ENCODE results near the gene CHPF2.

The CHPF2 gene

DNA sequence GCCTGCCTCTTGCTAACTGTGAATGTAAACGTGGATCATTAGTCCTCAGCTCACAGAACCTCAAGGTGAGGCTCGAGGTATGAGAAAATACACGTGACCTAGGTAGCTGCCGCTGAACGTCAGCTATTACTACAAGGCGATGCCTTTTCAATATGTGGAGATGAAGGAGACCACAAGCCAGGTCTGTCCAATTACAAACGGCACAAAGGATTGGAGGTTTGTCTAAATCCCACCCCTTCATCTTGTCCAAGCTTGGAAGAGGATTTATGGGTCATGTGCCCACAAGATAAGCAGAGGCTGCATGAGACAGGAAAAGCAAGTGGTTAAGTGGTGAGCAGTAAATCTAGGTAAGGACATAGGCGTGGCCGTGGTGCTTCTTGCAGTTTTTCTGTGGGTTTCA, 25.4 kb upstream of the CHPF2 start:
- DNase-seq = peak; percentile 22 to 67

DNA sequence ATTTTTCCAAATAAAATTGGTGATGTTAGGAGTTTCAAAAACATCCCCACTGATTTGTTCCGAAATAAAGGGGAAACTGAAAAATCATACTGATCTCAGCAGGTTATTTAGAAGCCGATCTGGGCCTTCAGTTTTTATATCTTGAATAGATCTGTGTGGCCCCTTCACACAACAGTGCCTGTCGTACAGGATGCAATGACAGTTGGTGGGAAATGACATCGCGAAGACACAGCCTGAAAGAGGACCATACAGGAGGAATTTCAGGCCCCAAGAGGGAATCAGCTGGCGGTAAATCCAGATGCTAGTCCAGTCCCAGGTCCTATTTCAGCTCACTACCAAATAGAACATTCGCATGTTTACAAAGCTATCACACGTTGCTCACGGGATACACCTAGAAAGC, 25.0 kb upstream of the CHPF2 start:
- peak in 1 of 2 donors; percentile 17 for DNase-seq

- no peak for DNase-seq
Measured at GRCh38 chr7:151207804-151208203, 24.5 kb upstream of the CHPF2 start.

DNA sequence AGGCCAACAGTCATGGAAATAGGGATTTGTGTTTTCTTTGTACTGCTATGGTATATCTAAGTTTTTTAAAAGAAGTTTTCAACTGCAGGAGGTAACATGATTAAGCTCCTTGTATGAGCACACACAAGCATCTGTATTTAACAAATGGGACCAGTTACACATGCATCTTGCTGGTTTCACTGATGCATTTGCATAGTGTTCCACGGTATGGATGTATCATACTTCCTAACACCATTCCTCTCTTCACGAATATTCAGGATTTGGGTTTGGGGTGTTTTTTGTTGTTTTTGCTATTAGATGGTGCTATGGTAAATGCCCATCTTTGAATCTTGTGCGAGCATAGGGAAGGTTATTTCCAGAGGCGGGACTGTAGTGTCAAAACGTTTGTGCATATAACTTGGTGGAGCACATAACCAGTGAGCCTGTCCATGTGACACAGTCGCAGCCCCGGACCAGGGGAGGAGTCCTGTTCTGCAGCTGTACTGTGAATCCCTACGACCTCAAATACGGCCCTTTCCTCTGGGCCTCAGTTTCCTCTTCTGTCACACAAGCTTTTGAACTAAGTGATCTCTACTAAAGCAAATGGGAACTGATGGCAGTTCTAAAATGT, 23.9 kb upstream of the CHPF2 start:
- no peak for DNase-seq

DNA sequence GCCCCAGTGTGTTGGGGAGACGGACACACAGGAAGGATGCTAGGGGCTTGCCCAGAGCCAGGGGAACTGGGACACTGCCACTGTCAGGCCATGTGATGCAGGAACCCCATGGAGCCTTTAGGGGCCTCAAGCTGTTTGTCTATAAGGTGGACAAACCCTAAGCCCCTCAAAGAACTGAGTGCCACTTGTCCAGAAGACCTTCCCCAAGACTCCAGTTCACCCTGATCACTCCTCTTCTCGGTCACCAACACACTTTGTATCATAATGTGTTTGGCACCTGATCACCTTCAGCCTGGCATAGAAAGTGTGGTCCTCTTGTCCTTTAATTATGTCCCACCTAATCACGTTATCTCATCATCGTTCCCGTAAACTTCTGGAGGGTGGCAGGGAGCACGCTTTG, 22.7 kb upstream of the CHPF2 start:
- DNase-seq = no peak

DNA sequence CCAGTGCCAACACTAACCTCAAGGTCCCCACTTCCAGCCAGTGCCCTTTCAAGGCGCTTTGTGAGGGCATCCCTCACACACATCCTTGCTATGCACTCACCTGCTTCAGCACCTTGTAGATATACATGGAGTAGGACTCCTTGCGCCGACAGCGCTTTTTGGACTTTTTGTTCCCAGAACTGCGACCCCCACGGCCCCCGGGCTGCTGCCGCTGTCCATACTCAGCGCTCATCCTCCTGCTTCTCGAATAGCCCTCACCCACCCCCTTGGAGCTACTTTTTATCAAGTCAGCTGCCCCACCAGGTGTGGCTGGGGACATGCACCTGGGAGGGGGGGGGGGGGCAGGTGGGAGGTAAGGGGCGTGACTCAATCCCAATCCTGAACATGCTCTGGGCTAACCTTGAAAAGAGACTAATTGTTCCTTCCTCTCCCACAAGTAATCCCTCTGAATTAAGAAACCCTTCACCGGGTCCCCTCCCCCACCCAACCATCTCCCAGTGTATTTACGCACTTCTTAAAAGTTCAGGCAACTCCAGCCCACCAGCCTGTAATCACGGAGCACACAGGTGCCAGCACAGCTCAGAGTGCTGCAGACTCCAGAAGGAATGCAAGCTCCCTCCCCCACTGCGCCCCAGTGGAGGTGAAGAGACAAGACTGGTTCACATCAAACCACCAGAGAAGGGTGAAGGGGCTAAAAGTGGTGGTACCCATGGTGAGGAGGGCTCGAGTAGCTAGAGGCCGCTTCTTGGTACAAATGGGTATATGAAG, 22.0 kb upstream of the CHPF2 start, which contains the start of gene H2BK1:
Gene H2BK1, minus strand, starts transcription at position 402 of the 768 bp plus-strand sequence. Its CDS starts 170 bp downstream, at position 232.
- no peak for DNase-seq

DNA sequence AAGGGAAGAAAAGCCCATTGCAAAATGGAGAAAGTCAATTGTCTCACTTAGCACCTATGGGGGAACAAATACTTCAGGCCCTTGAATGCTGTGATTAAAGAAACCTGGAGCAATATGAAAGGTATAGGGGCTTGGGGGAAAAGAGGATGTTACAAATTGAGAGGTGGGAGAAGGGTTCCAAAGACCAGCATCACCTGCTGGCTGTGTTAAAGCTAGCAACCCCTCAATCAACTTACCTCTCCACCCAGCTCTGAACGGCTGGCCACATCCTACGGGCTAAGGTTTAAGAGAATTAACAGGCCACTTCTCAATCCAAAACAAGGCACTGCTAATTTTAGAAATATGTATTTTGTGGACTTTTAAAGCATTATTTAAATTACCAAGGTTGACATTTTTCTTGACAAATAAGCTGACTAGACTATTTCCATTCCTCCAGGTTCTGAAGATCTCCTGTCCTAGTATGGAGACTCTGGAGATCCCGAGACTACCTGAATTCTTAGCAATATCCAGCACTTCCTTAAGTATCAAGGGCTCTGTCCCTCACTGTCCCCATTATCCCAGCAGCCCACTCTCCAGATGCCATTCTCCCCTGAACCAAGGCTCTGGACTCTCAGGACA, 21.0 kb upstream of the CHPF2 start:
- DNase-seq = no peak

DNA sequence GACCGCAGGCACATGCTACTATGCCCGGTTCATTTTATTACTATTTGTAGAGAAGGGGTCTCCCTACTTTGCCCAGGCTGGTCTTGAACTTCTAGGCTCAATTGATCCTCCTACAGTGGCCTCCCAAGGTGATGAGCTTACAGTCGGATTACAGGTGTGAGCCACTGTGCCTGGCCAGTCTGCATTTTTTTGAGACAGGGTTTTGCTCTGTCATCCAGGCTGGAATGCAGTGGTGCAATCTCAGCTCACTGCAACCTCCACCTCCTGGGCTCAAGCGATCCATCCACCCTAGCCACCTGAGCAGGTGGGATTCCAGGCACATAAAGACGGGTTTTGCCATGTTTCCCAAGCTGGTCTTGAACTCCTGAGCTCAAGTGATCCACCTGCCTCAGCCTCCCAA, 19.7 kb upstream of the CHPF2 start:
- DNase-seq = no peak

DNA sequence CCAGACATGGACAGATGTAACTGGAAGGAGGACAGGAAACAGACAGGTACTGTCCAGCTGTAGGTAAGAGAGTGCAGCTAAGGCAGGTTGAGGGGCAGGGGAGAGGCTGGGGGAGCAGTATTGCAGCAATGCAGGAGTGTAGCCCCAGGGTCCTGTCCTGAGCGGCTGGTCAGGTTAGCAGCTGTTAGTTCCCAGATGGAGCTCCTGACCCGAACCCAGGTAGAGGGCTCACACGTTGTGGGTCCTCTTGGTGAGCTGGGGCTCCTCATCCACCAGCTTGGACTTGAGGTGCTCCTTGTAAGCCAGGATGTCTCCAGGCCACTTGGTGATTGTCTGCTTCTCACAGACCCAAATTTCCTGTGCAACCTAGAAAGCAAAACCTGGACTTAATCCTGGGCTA, 18.5 kb upstream of the CHPF2 start:
- DNase-seq = no peak

DNA sequence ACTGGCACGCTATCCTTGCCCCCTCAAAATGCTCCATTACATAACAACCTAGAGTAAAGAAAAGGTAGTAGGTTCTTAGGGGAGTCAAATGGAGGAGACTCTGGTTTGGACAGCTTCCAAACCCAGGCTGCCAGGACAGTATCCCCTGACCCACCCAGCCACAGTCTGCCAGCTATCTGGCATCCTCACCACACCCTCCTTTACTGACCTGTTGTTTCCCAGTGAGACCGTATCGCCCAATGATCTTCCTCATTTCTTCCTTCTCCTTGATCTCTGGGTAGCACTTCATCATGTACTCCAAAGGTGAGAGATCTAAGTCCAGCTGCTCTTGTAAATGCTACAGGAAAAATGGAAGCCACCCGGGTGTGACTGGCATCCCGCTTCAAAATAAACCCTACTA, 16.9 kb upstream of the CHPF2 start:
- DNase-seq = no peak

DNA sequence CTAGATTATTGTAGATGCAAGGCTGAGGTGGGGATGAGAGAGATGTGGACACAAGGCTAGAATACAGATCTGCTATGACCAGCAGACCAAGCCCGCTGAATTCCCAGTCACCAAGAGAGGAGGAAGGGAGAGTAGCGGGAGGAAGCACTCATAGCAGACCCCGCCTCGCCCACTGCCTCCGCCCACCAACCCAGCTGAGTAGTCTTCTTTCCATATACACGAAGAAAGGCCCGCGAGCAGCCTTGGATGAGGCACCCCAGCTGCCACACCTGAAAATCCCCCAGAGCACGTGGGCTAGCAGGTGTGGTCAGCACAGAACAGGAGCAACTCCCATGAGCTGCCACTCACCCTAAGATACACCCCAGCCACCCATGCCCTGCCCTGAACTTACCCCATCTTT, 14.1 kb upstream of the CHPF2 start:
- no peak for DNase-seq

- DNase-seq = no peak
Measured at GRCh38 chr7:151223728-151224127, 8.6 kb upstream of the CHPF2 start.

DNA sequence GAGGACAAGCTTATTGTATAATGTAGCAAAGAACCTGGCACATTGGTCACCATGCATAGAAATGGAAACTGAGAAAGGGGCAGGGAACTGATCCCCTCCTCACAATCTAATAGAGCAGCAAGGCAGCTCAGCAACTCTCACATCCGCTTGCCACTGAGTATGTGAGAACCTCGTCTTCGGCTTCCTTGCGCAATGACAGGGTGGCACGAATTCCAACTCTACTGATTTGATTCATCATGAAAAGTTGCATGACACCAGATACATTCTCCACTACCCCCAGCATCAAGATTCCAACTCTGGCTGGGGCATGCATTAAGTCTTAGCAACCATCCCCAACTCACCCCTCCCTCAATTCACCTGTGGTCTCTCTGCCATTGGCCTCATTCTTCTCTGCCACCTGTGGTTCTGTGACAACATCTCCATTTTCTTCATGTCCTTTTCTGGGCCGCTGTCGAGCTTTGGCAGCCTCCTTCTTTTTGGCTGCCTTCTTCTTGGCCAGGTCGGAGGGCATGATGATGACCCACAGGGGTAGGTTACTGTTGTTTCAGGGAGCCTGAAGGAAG, 6.3 kb upstream of the CHPF2 start:
- no peak for DNase-seq

DNA sequence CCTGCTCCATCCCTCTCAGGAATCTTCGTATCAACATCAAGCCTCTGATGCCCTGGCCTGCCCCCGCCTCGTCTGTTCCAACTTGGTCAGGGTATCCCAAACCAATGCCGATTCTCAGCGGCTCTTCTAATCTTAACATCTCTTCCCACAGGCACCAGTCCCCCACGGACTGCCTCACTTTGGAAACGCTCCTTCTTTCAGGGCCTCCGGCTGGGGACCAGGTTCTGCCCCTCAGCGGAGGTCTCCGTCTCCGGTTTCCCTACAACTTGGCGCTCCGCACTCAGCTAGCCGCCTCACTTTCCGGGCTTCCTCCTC, 5.8 kb upstream of the CHPF2 start:
- DNase-seq = no peak

DNA sequence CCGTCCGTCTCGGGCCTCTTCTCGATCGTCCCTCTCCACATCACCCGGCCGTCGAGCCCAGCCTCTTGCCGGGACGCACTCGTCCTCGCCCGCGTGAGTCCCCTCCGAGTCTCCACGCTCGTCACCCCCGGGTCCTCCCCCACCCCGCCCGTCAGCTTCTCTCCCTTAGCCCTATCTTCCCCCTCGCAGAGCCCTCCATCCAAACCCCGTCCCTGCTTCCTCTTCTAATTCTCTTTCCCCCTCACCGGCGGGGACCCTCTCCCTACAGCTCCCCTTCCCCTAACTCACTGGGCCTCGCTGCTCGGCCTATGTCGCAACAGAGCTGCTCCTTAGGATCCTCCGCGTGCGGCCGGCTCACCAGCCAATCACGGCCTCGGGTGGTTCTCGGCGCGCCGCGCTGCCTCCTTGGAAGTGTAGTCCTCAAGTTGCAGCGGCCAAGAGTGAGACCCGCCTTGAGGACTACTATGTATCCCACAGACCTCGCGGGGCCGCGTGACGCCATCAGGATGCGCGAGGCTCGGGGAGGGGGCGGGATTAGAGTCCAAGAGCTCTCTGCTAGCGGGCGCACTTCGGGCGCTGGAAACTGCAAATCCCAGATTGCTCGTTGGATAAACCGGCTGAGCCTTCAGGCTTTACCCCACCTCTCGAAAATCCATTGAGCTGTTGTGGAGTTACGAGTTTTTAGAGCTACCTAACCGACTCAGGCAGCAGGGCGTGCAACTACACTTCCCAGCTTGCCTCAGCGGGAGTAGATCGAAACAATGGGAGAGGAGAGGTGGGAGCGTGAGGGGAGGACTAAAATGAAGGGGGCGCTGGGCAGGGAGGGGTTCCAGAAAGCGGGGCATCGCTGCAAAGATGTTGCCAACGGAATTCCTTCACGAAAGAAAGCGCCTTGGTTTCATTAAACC, 5.2 kb upstream of the CHPF2 start, which contains the start of gene ABCF2:
Gene ABCF2, minus strand, starts transcription at position 331 of the 908 bp plus-strand sequence. CDS start 747 bp downstream, outside the sequence.
- DNase-seq = peak; percentile 95 to 97

GRCh38 chr7:151228024-151228866, 4.0 kb upstream of the CHPF2 start:
- DNase-seq = no peak

GRCh38 chr7:151229249-151229648, 3.0 kb upstream of the CHPF2 start:
- no peak for DNase-seq

GRCh38 chr7:151231080-151231479, 1.2 kb upstream of the CHPF2 start:
- no peak for DNase-seq

DNA sequence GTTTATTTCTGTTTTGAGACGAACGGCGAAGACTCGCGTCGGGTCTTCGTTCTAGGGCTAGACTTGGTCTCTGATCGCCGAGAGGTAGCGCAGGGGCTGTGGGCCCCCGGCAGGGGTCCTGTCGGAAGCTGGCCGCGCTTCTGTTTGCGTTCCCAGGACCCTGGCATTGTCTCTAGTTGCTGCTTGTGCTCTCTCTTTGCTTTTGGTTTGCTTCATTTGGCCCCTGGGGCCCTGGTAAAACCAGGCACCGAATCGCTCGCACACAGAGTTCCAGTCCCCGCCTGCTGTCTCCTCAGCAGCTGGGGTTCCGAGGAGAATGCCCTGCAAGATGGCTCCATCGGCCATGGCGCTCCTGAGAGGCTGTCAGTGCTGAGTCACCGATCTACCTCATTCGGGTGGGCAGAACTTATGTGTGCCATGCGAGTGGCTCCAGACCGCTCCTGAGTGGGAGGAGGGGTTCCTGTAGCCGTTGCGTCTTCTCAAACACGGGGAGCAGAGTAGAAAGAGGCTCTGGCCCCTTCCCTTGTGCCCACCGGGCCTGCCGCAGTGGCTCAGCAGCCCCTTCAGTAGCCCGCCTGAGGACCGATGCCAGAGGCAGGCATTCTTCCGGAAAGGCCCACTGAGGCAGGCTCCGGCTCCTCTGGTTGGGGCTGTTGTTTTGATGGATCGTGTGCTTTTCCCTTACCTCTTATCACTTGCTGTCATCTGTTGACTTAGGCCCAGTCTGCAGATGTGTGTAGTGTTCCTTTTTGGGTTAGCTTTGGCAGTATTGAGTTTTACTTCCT, 826 bp downstream of the CHPF2 start:
- DNase-seq = peak; percentile 66

GRCh38 chr7:151233804-151234203, 1.5 kb downstream of the CHPF2 start:
- no peak for DNase-seq
